Thoracic aorta (tissue), 2 donors: Measurements from ENCODE around the gene DCLRE1C. TPM values are rescaled to one million over a fixed set of nuclear protein-coding genes. Genes with fewer than 3 reads are reported as not detected.

Experiments
- ATAC-seq: fragments of 150-250 bp; one replicate; pipeline ENCODE4 v1.8.0; 2017; ENCODE audit warnings: low read depth; ENCODE audit not compliant: insufficient number of reproducible peaks, low FRiP score
- DNase-seq: peaks from one replicate; pipeline ENCODE4 v3.0.0-alpha.2; 2020; ENCODE audit warnings: low spot score
- H3K27ac ChIP-seq, 2 donors: fragments of 200-600 bp; sonication (generic); 1 replicate in 1 of 2; 2 replicates in 1 of 2; pipeline ENCODE4 v1.5.1; 2016; ENCODE audit warnings: mild to moderate bottlenecking in 2 of 2, moderate library complexity in 2 of 2
- H3K27me3 ChIP-seq: fragments of 200-600 bp; sonication (generic); replicated peaks from 2 replicates; pipeline ENCODE4 v1.6.0; 2016; ENCODE audit warnings: mild to moderate bottlenecking; ENCODE audit not compliant: insufficient read depth
- H3K36me3 ChIP-seq: fragments of 200-600 bp; sonication (generic); one replicate; pipeline ENCODE4 v1.5.1; 2016
- H3K4me1 ChIP-seq, 2 donors: fragments of 200-600 bp; sonication (generic); 1 replicate in 1 of 2; 2 replicates in 1 of 2; pipeline versions ENCODE4 v1.5.1 to v1.6.0; 2016; ENCODE audit warnings: low read depth in 2 of 2, mild to moderate bottlenecking in 1 of 2; ENCODE audit not compliant: control insufficient read depth in 1 of 2
- H3K4me3 ChIP-seq: fragments of 200-600 bp; sonication (generic); 2 replicates; pipeline ENCODE4 v1.5.1; 2016; ENCODE audit warnings: mild to moderate bottlenecking
- H3K9me3 ChIP-seq: fragments of 200-600 bp; sonication (generic); 2 replicates; pipeline ENCODE4 v1.5.1; 2016
- total RNA-seq, 2 donors: library from RNA; depleted of rRNA; stranded (reverse); fragments of >200 nt; gene quantifications; one replicate each; pipeline versions ENCODE4 v1.1.0 to v1.2.3, GENCODE V29; 2016
- TF ChIP-seq, protein P1 (sequence below): fragments of 200-600 bp; sonication (generic); IDR thresholded peaks from one replicate; pipeline ENCODE4 v1.5.1; 2019; ENCODE audit warnings: antibody characterized with exemption

DCLRE1C gene
- total RNA-seq, 2 donors from 2014 or later, result 6.9 to 9.9 TPM

DNA sequence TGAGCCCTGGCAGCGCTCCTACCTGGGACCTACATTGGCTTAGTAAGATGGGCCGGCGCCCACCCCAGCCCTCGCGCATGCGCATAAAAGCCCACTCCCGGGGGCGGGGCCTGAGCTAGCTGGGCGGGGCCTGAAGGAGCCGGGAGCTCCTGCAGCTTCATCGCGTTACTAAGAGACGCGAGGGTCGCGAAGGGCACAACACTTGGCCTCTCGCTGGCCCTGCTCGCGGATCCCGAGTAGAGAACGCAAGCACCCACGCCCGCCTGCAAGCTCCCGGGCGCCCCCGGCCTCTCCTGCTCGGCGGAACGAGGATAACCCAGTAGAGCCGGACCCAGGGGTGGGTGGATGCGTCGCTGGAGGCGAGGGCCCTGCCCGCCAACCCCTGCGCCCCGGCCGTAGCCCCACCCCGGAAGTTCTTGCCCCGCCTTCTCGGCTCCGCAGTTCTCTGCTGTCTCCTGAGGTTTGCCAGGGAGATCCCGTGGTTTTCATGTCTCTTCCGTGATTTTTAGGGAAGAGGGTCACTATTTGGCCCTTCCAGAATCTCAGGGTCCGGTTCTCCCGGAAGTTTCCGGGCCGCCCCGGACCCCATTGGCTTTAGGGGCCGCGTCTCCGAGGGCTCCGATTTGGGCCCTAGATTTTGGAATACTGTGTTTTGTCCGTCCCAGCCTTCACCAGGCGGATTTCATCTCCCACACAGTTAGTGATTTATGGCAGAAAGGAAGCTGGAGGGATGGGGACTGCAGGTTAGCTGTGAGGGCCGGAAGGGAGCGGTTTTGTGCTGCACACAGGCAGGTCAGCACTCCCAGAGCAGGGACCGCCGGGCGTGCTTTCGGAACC lies 5.5 kb upstream of the DCLRE1C start, which contains the start of gene MEIG1:
MEIG1 (plus strand) TSS at position 168 of the 837 bp plus-strand sequence. CDS start 7,081 bp downstream, outside the sequence.
- H3K27ac ChIP-seq, result peak within 1 kb of the TSS; percentile 92 to 98
- H3K4me1 ChIP-seq, result peaks cover 6 to 9% of the 10 kb centered on the region in 2 donors
- TF ChIP-seq, protein P1, sequence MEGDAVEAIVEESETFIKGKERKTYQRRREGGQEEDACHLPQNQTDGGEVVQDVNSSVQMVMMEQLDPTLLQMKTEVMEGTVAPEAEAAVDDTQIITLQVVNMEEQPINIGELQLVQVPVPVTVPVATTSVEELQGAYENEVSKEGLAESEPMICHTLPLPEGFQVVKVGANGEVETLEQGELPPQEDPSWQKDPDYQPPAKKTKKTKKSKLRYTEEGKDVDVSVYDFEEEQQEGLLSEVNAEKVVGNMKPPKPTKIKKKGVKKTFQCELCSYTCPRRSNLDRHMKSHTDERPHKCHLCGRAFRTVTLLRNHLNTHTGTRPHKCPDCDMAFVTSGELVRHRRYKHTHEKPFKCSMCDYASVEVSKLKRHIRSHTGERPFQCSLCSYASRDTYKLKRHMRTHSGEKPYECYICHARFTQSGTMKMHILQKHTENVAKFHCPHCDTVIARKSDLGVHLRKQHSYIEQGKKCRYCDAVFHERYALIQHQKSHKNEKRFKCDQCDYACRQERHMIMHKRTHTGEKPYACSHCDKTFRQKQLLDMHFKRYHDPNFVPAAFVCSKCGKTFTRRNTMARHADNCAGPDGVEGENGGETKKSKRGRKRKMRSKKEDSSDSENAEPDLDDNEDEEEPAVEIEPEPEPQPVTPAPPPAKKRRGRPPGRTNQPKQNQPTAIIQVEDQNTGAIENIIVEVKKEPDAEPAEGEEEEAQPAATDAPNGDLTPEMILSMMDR, result no peak
- no peaks in the 10 kb centered on the region for H3K27me3 ChIP-seq
- peak within 1 kb of the TSS; percentile 79 for H3K4me3 ChIP-seq
- no peaks in the 10 kb centered on the region for H3K36me3 ChIP-seq
- H3K9me3 ChIP-seq, result no peaks in the 10 kb centered on the region
- peak; percentile 95 for ATAC-seq
- peak; percentile 64 for DNase-seq

DNA sequence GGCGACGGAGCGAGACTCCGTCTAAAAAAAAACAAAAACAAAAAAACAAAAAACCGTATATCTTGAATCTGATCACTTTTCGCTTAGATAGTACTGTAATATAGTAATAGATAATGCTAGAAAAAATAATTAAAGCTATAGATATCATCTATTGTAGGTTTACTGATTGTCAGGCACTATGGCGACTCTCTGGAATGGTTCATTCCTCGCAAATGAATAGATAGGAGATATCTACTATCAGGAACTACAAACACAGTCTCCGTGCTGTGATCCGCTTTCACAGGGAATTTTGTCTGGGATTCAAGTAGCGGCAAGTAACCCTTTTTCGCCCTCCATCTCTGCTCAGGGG lies 5.0 kb upstream of the DCLRE1C start:
- DNase-seq (no peak), ATAC-seq (no peak)
- Histone ChIP-seq H3K27ac (peak overlapping the region; percentile 92 to 98), H3K4me3 (peak overlapping the region; percentile 79), H3K4me1 (peaks cover 7 to 9% of the 10 kb centered on the region in 2 donors), H3K27me3 (no peaks in the 10 kb centered on the region), H3K36me3 (no peaks in the 10 kb centered on the region), H3K9me3 (no peaks in the 10 kb centered on the region)
- TF ChIP-seq, protein P1, result no peak

DNA sequence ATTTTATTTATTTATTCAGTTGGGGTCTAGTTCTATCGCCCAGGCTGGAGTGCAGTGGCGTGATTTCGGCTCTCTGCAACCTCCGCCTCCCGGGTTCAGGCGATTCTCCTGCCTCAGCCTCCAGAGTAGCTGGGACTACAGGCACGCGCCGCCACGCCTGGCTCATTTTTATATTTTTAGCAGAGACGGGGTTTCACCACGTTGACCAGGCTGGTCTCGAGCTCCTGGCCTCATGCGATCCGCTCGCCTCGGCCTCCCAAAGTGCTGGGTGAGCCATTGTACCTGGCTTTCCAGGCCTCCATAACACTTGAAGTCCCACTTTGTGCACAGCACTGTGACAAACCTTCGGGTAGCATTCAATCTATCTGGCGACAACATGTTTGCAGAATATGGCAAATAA lies 1.0 kb upstream of the DCLRE1C start:
- ATAC-seq (no peak), DNase-seq (no peak)
- TF ChIP-seq, protein P1, result no peak
- Histone ChIP-seq H3K27me3 (no peaks in the 10 kb centered on the region), H3K9me3 (no peaks in the 10 kb centered on the region), H3K27ac (peak overlapping the region in 1 of 2 donors; percentile 87), H3K36me3 (no peaks in the 10 kb centered on the region), H3K4me3 (peak overlapping the region; percentile 86), H3K4me1 (peaks cover 16 to 26% of the 10 kb centered on the region in 2 donors)

DNA sequence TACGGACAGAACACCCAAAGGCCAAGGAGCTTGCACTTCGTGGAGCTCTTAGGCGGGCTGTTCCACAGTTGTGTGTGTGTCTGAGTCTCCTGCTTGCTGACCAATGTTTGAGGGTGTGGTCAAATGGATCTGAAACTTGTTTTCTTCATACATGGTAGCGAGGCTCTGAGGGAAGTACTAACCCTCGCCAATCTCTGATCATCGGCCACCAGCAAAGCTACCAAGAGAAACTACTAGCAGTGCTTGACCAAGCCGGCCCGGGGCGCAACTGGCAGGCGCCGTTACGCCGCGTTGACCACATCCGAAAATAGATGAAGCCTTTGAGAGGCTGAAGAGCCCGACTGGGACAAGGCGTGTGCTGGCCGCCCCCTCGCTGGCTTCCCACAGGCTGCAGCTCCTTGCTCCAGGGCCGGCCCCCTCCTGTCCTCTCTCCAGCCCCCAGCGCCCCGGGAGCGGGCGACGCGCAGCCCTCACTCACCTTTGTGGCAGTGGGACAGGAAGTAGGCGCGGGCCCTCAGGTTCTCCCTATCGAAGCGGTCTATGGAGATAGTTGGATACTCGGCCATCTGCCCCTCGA lies 384 bp downstream of the DCLRE1C start:
- TF ChIP-seq, protein P1, result peak; percentile 13
- H3K4me1 ChIP-seq, result peaks cover 16 to 26% of the 10 kb centered on the region in 2 donors
- peak overlapping the region; percentile 86 for H3K4me3 ChIP-seq
- H3K36me3 ChIP-seq, result no peaks in the 10 kb centered on the region
- H3K27me3 ChIP-seq, result no peaks in the 10 kb centered on the region
- peak; percentile 7 for DNase-seq
- no peaks in the 10 kb centered on the region for H3K9me3 ChIP-seq
- H3K27ac ChIP-seq, result peak overlapping the region; percentile 87 to 91
- ATAC-seq, result peak; percentile 45

DNA sequence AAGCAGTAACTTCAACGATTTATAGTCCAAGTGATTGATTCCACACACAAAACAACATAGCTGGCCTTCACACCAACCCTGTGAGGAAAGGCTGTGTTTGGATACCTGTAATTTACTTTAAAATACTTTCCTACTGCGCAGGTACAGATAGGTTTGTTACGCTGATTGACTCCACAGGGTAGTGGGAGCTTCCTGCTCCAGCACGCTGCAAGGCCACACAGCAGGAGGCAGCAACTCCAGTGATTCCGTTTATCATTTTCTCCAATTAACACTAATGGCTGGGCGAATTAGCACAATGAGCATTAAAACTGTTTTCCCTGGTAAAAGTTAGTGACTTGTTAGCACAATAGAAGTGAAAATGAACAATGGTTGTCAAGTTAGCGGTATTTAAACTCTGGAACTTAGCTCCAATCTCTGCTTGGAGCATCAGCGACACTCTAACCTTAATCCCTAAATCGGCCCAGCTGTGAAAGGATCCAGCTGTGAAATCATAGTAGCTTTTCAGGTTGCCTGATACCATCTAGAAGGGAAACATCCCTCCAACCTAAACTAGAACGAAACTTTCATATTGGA lies 959 bp downstream of the DCLRE1C start:
- peaks cover 5% of the 10 kb centered on the region for H3K36me3 ChIP-seq
- no peak for DNase-seq
- no peaks in the 10 kb centered on the region for H3K9me3 ChIP-seq
- peak overlapping the region; percentile 87 to 91 for H3K27ac ChIP-seq
- TF ChIP-seq, protein P1, result no peak
- no peak for ATAC-seq
- H3K4me1 ChIP-seq, result peaks cover 16 to 26% of the 10 kb centered on the region in 2 donors
- peak overlapping the region; percentile 86 for H3K4me3 ChIP-seq
- no peaks in the 10 kb centered on the region for H3K27me3 ChIP-seq
